ENCODE results near the gene CIAO2B. TPM values are rescaled to one million over a fixed set of nuclear protein-coding genes. Genes with fewer than 3 reads are reported as not detected.
"Not testable (repeated sequence)": the region's sequence is repeated elsewhere in the genome, so short reads cannot be mapped to it uniquely, and the experiment has no call there.

Gene CIAO2B
- polyA plus RNA-seq, 10 donors, result 71.1 to 99.3 (median 82.0) TPM

DNA sequence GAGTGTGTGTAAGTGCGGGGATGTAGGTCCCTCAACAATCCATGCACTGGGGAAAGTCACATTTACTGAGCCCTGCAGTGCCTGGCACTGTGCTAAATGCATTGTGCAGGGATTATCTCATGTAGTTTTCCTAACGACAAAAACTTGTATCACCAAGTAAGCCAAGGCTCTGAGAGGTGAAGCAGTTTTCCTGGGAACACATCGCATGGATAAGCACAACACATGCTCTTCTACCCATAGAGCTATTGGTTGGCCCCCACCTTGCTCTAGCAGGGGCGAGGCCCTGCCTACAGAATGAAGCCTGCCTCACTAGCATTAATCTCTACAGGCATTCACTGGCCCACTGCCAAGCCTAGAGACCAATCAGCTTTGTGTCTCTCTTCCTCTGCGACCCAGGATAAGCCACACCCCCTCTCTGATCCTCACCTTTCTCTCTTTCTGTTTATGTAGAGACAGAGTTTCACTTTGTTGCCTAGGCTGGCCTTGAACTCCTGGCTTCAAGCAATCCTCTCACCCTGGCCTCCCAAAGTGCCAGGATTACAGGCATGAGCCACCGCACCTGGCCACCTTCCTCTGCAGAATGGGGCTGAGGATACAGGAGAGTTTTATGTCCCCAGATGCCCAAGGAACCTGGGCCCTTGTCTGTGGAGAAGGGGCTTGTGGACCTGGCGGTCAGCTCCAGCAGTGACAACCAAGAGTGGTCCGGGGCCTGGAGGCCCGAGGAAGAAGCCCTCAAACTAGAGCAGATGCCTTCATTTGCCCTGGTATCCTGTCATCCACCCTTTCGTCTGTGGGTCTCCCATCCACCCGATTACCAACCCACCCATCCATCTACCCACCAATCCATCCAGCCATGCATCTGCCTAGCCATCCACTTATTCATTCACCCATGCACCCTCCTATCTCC lies 28.3 kb downstream of the CIAO2B start:
- DNase-seq, result no peak

GRCh38 chr16:66904846-66905632 lies 29.2 kb downstream of the CIAO2B start:
- DNase-seq, result peak in 1 of 3 donors; percentile 48

DNA sequence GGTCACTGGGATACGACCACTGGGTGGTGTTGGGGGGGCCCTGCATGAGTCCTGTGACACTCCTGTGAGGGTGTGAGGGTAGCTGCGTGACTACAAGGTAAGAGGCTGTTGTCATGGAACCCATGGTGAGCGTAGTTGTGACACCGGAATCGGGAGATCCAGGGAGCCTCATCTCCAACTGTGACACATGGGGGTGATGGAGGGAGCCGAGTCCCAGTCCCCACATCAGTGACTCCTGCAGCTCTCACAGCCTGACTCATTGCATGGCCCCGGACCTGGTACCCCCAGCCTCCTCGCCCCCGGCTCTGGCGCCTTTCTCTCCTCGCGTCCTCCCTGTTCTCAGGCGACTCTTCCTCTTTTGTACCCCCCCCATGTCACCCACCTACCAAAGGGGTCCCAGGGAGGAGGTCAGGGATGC lies 29.8 kb downstream of the CIAO2B start:
- DNase-seq, result no peak

DNA sequence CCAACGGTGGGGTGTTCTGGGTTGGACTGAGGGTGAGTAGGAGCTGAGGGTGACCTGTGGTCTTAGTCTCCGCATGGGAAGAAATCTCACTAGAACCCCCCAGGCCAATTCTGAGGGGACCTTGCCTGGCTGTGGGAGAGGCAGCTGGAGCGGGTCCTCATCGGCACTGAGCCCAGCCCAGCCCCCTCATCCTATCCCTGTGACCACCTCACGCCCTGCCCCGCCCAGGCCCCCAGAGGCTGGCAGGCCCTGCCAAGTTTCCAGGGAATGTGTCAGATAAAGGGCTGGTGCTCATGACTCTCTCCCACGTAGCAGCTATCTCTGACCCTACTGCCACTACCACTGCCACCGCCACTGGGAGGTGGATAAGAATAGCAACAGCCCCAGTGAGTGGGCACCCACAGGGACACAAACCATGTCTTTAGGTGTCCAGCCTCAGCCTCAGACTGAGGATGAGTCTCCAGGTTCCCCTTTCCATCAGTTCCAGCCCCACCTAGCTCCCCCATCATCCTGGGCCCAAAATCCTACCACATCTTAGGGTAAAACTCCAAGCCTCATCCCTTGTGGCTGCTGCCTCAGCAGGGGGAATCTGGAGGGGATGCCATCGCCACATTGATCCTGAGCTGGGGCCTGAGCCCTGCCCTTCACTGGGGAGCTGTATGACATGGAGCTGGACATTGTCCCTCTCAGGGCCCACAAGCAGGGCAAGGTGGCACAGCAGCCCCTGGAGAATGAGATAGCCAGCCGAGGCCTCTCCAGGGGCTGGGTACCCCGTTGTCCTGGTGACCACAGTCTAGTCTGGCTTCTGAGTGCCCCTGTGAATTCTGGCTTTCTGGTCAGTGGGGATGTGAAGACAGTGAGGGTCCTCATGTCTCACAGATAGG lies 30.4 kb downstream of the CIAO2B start:
- DNase-seq, result no peak

- DNase-seq, result peak in 2 of 3 donors; percentile 23 to 50
Observed at GRCh38 chr16:66902648-66903543, 31.3 kb downstream of the CIAO2B start.

DNA sequence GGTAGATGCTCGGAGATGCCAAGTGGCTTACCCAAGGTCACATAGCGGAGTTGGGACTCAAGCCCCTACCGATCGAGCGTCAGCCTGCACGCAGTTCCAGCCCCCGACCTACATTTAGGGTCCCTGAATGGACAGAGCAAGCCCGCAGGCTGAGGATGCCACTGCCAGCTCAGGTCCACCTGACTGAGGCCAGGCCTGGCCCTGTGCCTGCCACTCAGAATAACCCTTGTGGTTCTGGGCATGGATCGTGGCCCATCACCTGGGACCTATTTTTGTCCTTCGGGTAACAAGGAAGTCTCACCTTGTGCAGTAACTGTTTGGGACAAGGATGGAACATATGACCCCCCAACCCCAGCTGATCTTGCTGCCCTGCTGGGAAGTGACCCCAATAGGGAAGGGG lies 32.6 kb downstream of the CIAO2B start:
- no peak for DNase-seq

DNA sequence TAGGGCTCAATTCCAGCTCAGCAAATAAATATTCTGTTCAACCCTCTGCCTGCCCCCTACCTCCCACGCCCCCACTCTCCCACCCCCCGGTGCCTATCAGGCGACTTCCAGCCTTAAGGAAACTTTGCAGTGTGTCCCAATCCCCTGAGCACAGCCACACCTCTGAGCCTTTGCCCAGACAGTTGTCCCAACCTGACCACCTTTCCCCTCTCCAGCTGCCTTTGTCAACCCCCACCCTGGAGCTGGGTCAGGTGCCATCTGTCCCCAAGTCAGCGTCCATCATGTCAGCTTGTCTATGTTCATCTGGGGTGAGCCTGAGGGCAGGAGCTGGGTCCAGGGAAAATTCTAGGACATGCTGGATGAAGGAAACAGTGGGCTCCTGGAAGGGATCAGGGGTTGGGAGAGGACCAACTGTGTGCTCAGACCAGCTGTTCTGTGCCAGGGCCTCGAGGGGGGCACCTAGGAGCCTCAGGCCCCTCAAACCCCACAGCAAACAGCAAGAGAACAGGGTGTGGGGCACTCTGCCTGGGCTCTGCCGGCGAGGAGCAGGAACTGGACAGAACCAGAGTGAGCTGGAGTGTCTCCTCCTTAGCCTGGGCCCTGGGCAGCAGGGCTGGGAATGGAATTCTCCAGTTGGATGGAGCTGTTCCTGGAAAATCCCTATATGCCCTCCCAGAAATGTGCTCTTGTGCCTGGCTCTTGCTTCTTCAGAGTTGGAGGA lies 33.3 kb downstream of the CIAO2B start:
- DNase-seq, result peak in 1 of 3 donors; percentile 43

- DNase-seq, result peak in 2 of 3 donors; percentile 44 to 58
Observed at GRCh38 chr16:66899945-66900710, 34.1 kb downstream of the CIAO2B start.

- no peak for DNase-seq
Observed at GRCh38 chr16:66899310-66899944, 34.8 kb downstream of the CIAO2B start.

GRCh38 chr16:66898933-66899309 lies 35.3 kb downstream of the CIAO2B start:
- no peak for DNase-seq

GRCh38 chr16:66898207-66898606 lies 36.0 kb downstream of the CIAO2B start:
- DNase-seq, result no peak

DNA sequence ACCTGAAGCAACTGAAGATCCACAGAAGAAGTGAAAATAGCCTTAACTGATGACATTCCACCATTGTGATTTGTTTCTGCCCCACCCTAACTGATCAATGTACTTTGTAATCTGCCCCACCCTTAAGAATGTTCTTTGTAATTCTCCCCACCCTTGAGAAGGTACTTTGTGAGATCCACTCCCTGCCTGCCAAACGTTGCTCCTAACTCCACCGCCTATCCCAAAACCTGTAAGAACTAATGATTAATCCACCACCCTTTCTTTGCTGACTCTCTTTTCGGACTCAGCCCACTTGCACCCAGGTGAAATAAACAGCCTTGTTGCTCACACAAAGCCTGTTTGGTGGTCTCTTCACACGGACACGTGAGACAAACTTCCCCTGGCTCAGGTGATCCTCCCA lies 37.5 kb downstream of the CIAO2B start:
- not testable (repeated sequence) for DNase-seq

- DNase-seq, result no peak
Observed at GRCh38 chr16:66895999-66896398, 38.2 kb downstream of the CIAO2B start.

DNA sequence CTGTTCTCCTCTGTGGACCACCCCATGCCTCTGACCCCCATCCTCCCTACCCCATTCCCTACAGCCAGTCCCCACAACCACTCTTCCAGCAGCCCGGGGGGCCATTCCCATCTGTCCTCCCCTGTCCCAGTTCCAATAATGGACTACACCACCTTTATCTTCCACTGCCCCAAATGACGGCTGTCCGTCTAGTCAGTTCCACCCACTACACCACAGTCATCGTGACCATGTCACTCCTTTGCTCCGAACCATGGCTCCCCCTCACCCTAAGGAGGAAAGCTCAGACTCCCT lies 38.6 kb downstream of the CIAO2B start:
- DNase-seq, result no peak

DNA sequence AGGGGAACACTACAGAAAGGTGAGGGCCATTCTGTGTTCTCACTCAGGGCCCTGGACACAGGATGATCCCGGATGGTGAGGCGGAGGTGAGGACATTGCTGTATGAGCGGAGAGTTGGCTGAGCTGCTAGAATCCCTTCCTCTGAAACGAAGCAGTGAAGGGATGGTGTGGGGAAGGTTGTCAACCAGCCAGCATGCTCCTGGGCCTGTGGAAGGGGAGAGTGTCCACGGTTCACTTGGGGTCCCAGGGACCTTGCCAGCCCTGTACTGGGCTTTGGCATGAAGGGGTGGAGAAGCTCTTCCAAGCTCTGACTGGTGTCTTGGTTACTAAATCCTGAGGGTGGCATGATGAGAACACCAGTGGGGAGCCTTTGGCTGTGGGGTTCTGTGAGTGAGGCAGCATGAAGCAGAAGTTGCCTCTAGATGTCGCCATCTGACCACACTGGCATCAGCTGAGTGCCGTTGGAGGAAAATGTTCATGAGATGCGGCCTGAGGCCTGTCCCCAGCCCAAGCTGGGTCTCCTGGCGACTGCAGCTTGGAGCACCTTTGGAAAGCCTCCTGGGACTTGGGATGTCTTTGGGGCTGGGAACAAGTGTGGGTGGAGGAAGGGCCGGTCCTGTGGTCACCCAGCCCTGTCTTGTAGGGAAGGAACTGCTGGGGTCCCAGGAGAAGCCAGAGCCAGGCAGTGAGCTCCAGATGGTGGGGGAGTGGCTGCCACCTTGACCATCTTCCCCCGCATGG lies 39.1 kb downstream of the CIAO2B start:
- DNase-seq, result peak; percentile 57 to 85 (median 77)

GRCh38 chr16:66894055-66894454 lies 40.1 kb downstream of the CIAO2B start:
- no peak for DNase-seq

- DNase-seq, result no peak
Observed at GRCh38 chr16:66891797-66892196, 42.4 kb downstream of the CIAO2B start.

DNA sequence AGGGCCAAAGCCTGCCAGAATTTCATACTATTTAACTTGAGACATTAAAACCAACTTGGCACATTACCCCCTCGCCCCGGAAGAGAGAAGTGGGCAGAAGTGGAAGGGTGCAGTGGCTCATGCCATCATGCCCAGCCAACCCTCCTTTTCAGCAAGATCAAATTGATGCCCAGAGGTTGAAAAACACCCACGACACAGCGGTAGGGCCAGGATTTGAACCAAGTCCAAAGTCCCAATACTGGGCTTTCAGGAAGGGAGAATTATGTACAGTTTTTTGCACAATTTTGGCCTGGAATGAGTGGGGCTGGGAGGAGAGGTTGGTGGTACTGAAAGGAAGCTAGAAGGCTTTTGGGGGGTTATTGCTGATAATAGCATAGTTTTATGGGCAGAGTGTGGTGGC lies 42.8 kb downstream of the CIAO2B start:
- no peak for DNase-seq

Measured in muscle of back (tissue), 11 donors.